ENCODE measurements around the gene TNK2. TPM values are rescaled to one million over a fixed set of nuclear protein-coding genes. Genes with fewer than 3 reads are reported as not detected.

TNK2 gene
- total RNA-seq, 1 donor from 2014 or later: 39.1 TPM

DNA sequence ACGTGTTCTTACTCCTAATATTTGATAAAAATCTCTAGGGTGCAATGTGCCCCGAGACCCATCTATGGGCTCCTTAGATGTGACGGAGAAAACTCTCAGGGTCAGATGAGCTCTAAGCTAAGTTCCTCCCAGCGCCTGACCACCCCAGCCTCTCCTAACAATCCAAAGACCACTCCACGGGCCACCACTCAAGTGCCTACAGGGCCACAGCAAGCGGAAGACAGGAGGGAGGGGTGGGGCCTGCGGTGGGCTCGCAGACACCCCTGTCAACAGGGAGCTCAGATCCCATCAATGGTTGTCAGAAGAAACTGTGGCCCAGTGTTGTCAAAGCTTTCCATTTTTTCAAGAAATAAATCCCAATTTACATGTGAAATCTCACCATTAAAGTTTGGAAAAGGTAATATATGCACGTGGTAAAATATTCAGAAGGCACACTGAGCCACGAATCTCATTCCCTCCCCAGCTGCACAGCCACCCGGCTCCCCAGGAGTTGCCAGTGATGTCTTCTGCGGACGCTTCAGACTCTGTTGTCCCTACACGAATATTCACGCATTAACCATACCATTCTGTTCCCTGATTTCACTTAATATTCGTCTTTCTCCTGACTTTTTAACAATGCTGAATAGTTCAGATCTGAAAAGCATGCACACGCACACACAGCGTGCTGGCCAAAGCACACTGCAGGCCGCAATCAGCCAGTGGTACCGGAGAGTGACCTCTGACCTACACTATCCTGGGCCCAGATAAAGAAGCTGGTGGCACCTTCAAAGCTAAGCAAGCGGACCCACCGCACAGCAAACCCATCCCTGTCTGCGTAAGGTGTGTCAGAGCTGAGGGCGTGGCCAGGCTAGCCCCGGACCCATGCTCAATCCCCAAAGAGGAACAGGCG is 19.1 kb downstream of the TNK2 start:
- Histone ChIP-seq H3K36me3 (ENCODE audit: insufficient read depth, low read length) (no peaks in the 10 kb centered on the region), H3K4me3 (ENCODE audit: insufficient read depth, low read depth, low read length) (no peak overlapping the region), H3K79me2 (ENCODE audit: insufficient read depth, low read length) (peaks cover 66% of the 10 kb centered on the region), H4K20me1 (ENCODE audit: insufficient read depth, low read length) (peaks cover 18% of the 10 kb centered on the region), H3K9ac (ENCODE audit: low read length) (no peak overlapping the region), H3K4me2 (ENCODE audit: low read length) (peak overlapping the region; percentile 61), H3K4me1 (ENCODE audit: insufficient read depth, low read length) (peaks cover 44% of the 10 kb centered on the region), H3K27me3 (ENCODE audit: insufficient read depth, low read length) (no peaks in the 10 kb centered on the region), H2AFZ (ENCODE audit: low read depth, low read length) (no peak overlapping the region), H3K27ac (ENCODE audit: low read depth, low read length) (no peak overlapping the region), H3K9me3 (ENCODE audit: insufficient read depth, low read depth, low read length) (no peaks in the 10 kb centered on the region)
- peaks cover 6% of the 10 kb centered on the region for H3K36me3 Mint-ChIP-seq (ENCODE audit: low read depth, unreplicated experiment)
- DNase-seq (ENCODE audit: low read depth) (no peak), FAIRE-seq (no peak)
- H3K27ac Mint-ChIP-seq (ENCODE audit: unreplicated experiment): peak overlapping the region; percentile 47
- TF ChIP-seq EZH2 (IDR thresholded peaks at IDR 0.05; ENCODE audit: insufficient read depth, low read length): no peak
- TF ChIP-seq, protein P1, sequence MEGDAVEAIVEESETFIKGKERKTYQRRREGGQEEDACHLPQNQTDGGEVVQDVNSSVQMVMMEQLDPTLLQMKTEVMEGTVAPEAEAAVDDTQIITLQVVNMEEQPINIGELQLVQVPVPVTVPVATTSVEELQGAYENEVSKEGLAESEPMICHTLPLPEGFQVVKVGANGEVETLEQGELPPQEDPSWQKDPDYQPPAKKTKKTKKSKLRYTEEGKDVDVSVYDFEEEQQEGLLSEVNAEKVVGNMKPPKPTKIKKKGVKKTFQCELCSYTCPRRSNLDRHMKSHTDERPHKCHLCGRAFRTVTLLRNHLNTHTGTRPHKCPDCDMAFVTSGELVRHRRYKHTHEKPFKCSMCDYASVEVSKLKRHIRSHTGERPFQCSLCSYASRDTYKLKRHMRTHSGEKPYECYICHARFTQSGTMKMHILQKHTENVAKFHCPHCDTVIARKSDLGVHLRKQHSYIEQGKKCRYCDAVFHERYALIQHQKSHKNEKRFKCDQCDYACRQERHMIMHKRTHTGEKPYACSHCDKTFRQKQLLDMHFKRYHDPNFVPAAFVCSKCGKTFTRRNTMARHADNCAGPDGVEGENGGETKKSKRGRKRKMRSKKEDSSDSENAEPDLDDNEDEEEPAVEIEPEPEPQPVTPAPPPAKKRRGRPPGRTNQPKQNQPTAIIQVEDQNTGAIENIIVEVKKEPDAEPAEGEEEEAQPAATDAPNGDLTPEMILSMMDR (IDR thresholded peaks at IDR 0.05; ENCODE audit: insufficient read depth, low read depth, low read length): no peak
- no peaks in the 10 kb centered on the region for H3K27me3 Mint-ChIP-seq (ENCODE audit: low read depth, unreplicated experiment)
- H3K9me3 Mint-ChIP-seq (ENCODE audit: unreplicated experiment): no peaks in the 10 kb centered on the region
- peaks cover 35% of the 10 kb centered on the region for H3K4me1 Mint-ChIP-seq (ENCODE audit: low read depth, unreplicated experiment)
- H3K4me3 Mint-ChIP-seq (ENCODE audit: unreplicated experiment): no peak overlapping the region

DNA sequence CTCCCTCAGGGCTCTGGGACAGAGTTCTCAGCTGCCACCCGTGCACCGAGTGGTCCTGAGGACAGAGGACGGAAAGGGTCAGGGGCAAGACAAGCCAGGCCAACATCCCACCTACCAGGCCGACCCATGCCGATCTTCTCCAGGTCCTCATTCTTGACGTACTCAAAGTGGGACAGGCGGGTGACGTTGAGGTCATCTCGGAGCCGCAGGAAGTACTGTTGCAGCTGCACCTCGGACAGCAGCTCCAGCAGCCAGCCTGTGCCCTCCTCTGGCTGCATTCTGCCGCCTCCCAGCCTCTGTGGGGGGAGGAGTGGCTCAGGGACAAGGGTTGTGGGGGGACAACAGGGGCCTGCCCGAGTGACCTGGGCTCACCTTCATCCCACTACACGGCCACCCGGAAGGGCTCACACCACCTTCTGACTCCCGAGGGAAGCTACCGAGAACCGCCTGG is 20.0 kb downstream of the TNK2 start:
- Histone ChIP-seq H3K4me3 (ENCODE audit: insufficient read depth, low read depth, low read length) (no peak overlapping the region), H2AFZ (ENCODE audit: low read depth, low read length) (no peak overlapping the region), H3K4me1 (ENCODE audit: insufficient read depth, low read length) (peaks cover 39% of the 10 kb centered on the region), H3K36me3 (ENCODE audit: insufficient read depth, low read length) (peaks cover 2% of the 10 kb centered on the region), H4K20me1 (ENCODE audit: insufficient read depth, low read length) (peaks cover 10% of the 10 kb centered on the region), H3K4me2 (ENCODE audit: low read length) (no peak overlapping the region), H3K27me3 (ENCODE audit: insufficient read depth, low read length) (no peaks in the 10 kb centered on the region), H3K9me3 (ENCODE audit: insufficient read depth, low read depth, low read length) (no peaks in the 10 kb centered on the region), H3K79me2 (ENCODE audit: insufficient read depth, low read length) (peaks cover 58% of the 10 kb centered on the region), H3K27ac (ENCODE audit: low read depth, low read length) (no peak overlapping the region), H3K9ac (ENCODE audit: low read length) (no peak overlapping the region)
- FAIRE-seq (no peak), DNase-seq (ENCODE audit: low read depth) (no peak)
- TF ChIP-seq EZH2 (IDR thresholded peaks at IDR 0.05; ENCODE audit: insufficient read depth, low read length): no peak
- TF ChIP-seq, protein P1 (IDR thresholded peaks at IDR 0.05; ENCODE audit: insufficient read depth, low read depth, low read length): no peak
- H3K27ac Mint-ChIP-seq (ENCODE audit: unreplicated experiment): no peak overlapping the region
- H3K4me3 Mint-ChIP-seq (ENCODE audit: unreplicated experiment): no peak overlapping the region
- peaks cover 6% of the 10 kb centered on the region for H3K36me3 Mint-ChIP-seq (ENCODE audit: low read depth, unreplicated experiment)
- H3K27me3 Mint-ChIP-seq (ENCODE audit: low read depth, unreplicated experiment): no peaks in the 10 kb centered on the region
- H3K9me3 Mint-ChIP-seq (ENCODE audit: unreplicated experiment): no peaks in the 10 kb centered on the region
- H3K4me1 Mint-ChIP-seq (ENCODE audit: low read depth, unreplicated experiment): peaks cover 30% of the 10 kb centered on the region

DNA sequence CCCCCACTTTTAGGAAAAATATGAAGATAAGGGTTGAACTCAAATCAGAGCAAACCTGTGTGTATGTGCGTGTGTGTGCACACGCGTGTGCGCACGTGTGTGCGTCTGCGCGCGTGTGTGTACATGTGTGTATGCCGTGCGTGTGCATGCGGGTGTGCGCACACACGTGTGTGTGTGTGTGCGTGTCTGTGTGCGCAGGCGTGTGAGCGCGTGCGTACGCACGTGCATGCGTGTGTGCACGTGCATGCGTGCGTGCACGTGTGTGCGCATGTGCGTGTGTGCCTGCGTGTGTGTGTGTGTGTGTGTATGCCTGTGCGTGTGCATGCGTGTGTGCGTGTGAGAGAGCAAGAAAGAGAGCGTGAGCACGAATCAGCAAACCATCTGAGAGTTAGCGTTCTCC is 20.7 kb downstream of the TNK2 start:
- H3K36me3 ChIP-seq (ENCODE audit: insufficient read depth, low read length): peaks cover 2% of the 10 kb centered on the region
- H3K79me2 ChIP-seq (ENCODE audit: insufficient read depth, low read length): peaks cover 51% of the 10 kb centered on the region
- H3K4me2 ChIP-seq (ENCODE audit: low read length): no peak overlapping the region
- H3K27ac ChIP-seq (ENCODE audit: low read depth, low read length): no peak overlapping the region
- Mint-ChIP-seq H3K9me3 (ENCODE audit: unreplicated experiment) (no peaks in the 10 kb centered on the region), H3K4me1 (ENCODE audit: low read depth, unreplicated experiment) (peaks cover 30% of the 10 kb centered on the region), H3K4me3 (ENCODE audit: unreplicated experiment) (no peak overlapping the region), H3K27me3 (ENCODE audit: low read depth, unreplicated experiment) (no peaks in the 10 kb centered on the region), H3K27ac (ENCODE audit: unreplicated experiment) (no peak overlapping the region), H3K36me3 (ENCODE audit: low read depth, unreplicated experiment) (peaks cover 6% of the 10 kb centered on the region)
- peaks cover 32% of the 10 kb centered on the region for H3K4me1 ChIP-seq (ENCODE audit: insufficient read depth, low read length)
- DNase-seq (ENCODE audit: low read depth) (no peak), FAIRE-seq (no peak)
- H2AFZ ChIP-seq (ENCODE audit: low read depth, low read length): no peak overlapping the region
- TF ChIP-seq, protein P1 (IDR thresholded peaks at IDR 0.05; ENCODE audit: insufficient read depth, low read depth, low read length): no peak
- no peak for TF ChIP-seq EZH2 (IDR thresholded peaks at IDR 0.05; ENCODE audit: insufficient read depth, low read length)
- no peak overlapping the region for H3K9ac ChIP-seq (ENCODE audit: low read length)
- H3K4me3 ChIP-seq (ENCODE audit: insufficient read depth, low read depth, low read length): no peak overlapping the region
- H4K20me1 ChIP-seq (ENCODE audit: insufficient read depth, low read length): peaks cover 9% of the 10 kb centered on the region
- no peaks in the 10 kb centered on the region for H3K9me3 ChIP-seq (ENCODE audit: insufficient read depth, low read depth, low read length)
- H3K27me3 ChIP-seq (ENCODE audit: insufficient read depth, low read length): no peaks in the 10 kb centered on the region
